Measurements from ENCODE around the gene FBXO45. TPM values are rescaled to one million over a fixed set of nuclear protein-coding genes. Genes with fewer than 3 reads are reported as not detected.
A peak's percentile ranks its signal among the peaks of the same experiment; 100 is the strongest.
"Not testable (repeated sequence)": the region's sequence is repeated elsewhere in the genome, so short reads cannot be mapped to it uniquely, and the experiment has no call there.

The FBXO45 gene
- total RNA-seq, 2 donors from 2014 or later: 7.9 to 8.4 TPM

- intact Hi-C loops (cut with DNase I): no loop called here
- DNase-seq (no peak), ATAC-seq (no peak)
These were observed 14.9 kb upstream of the FBXO45 start for GRCh38 chr3:196553551-196553950.

- intact Hi-C loops (cut with DNase I): no loop called here
- DNase-seq: no peak
- no peak for ATAC-seq
These were observed 14.3 kb upstream of the FBXO45 start for GRCh38 chr3:196554205-196554604.

- ATAC-seq (no peak), DNase-seq (no peak)
- intact Hi-C loops (cut with DNase I): no loop called here
These were observed 13.2 kb upstream of the FBXO45 start for GRCh38 chr3:196555295-196555694.

DNA sequence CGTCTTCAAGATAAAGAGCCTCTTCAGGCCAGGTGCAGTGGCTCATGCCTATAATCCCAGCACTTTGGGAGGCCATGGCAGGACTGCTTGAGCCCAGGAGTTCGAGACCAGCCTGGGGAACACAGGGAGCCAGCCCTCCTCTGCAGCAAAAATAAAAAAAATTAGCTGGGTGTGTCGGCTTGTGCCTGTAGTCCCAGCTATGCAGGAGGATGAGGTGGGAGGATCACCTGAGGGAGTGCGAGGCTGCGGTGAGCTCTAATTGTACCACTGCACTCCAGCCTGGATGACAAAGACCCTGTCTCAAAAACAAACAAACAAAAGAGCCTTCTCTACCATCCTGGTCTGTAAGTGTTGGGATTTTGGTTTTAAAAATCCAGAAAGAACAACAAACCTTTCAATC lies 11.2 kb upstream of the FBXO45 start:
- no peak for ATAC-seq
- intact Hi-C loops (cut with DNase I): no loop called here

DNA sequence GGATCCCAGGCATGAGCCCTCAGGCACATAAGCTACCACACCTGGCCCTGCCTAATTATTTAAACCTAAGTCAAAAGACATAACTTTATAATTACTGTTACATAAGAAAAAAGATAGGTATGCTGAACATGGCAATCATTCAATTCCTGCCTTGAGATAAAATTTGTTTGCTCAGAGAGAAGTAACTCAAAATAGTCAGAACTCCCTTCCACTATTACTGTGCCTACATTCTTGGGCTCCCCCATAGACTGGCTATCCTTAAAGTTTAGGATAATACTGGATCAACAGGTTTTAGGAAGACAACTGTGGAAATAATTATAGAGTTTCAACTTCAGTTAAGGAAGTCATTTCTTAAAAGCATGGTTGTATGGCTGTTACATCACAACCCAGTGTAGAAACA lies 10.0 kb upstream of the FBXO45 start:
- ATAC-seq: no peak
- intact Hi-C loops (cut with DNase I): no loop called here
- no peak for DNase-seq

More for the DNA sequence above, 11.2 kb upstream of the FBXO45 start:
- no peak for DNase-seq

DNA sequence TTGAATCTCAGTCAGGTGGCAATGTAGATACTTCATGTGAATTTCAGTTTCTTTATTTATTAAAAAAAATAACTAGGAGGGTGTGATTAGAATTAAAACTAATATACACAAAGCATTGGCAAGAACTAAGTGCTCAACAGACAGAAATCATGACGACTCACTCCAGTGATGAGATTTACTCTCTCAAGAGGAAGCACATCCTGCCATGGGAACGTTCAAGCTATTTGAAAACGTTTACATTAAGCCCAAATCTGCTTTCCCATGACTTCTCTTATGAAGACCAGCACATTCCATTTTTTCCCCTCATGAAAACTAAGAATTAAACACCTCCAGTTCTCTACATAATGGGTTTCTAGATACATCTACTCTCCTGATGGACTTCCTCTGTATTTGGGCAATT lies 8.6 kb upstream of the FBXO45 start:
- ATAC-seq (no peak), DNase-seq (no peak)
- intact Hi-C loops (cut with DNase I): no loop called here

DNA sequence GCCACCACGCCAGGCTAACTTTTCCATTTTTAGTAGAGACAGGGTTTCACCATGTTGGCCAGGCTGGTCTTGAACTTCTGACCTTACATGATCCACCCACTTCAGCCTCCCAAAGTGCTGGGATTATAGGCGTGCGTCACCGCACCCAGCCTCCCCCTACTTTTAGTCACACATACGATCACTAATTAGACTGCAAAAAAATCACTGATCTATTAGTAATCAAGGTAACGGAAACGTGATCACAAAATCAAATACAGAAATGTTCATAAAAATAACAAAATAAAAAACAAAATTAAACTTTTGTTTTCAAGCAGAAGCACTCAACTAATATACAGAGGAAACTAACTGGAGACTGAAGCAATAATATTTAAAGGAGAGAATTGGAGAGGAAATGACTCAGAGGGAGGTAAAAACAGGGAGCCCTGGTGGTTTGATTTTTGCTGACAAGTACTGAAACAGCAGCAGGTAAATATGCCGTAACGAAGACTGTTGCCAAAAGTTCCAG lies 4.7 kb upstream of the FBXO45 start:
- ATAC-seq (no peak), DNase-seq (no peak)
- intact Hi-C loops (cut with DNase I): no loop called here

- DNase-seq (peak; percentile 33), ATAC-seq (no peak)
- intact Hi-C loops (cut with DNase I): loop anchor here in 1 of 2 donors (2.0 kb wide), 1 partner anchor 62 kb away; no protein-coding TSS in a partner anchor
These were observed 600 bp downstream of the FBXO45 start for GRCh38 chr3:196569003-196569516.

GRCh38 chr3:196570332-196570731 lies 1.9 kb downstream of the FBXO45 start:
- intact Hi-C loops (cut with DNase I); DNase-seq; ATAC-seq: not testable (repeated sequence)

DNA sequence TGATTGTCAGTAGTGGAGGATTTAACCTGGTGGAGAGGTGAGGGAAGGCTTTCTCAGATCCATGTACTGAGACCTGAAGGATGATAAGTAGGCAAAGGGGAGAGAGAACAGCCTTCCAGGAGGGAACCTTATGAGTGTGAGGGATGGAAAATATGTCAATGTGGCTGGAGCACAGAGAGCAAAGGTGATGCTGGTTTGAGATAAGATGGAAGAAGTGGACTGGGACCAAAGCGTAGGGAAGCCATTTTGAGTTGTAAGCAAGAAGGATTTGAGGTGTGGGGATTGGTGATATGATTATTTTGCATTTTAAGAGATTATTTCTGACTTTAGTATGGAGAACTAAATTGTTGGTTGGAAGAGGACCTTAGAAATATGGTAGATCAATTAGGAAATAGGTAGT lies 3.9 kb downstream of the FBXO45 start:
- no peak for DNase-seq
- intact Hi-C loops (cut with DNase I): no loop called here
- no peak for ATAC-seq

DNA sequence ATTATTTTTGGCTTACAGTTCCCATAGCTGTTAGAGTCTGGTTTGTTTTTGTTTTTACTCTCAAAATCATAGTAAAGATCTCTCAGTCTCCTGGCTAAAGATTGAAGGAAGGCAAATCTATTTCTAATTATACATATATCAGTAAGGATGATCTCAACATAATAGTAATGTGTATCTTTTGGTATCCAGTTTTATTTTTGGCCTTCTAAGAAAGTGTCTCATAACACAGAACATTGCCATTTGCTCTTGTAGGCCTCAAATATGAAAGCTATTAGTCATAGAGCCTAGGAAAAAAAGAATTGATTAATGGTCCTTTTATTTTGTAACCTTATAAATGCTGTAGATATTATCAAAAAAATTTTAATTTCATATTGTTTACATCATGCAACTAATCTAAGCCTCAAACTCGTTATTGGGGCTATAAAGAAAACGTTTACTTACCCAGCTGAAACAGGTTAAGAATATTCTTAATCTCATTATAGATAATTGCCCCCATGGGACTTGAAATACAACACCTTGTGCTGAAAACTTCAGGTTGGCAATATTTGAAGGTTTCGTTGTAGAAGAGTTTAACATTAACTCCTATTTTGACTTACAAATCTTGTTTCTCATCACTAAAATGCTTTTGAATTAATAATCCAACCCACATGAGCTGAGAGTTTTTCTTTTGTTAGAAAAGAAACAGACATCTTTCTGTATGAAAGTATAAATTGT lies 16.7 kb downstream of the FBXO45 start:
- no peak for DNase-seq
- intact Hi-C loops (cut with DNase I): no loop called here
- no peak for ATAC-seq

DNA sequence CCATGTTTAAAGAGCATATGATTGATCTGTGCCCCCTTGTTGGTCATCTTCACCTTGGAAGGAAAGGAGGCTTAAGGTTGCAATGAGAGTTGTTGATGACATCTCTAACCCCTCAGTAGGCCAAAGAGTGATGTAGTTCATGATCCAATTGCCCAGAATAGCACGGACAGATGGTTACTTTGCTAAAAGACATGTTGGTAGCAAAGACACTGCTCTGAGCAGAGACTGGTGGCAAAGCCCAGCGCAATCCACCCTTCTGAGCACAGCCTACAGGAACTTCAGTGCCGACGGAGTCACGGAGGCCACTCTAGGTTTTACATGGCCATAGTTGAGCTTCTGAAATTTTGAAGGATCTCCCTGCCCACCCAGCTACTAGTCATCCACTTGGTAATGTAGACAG lies 21.8 kb downstream of the FBXO45 start:
- ATAC-seq (no peak), DNase-seq (no peak)
- intact Hi-C loops (cut with DNase I): no loop called here

GRCh38 chr3:196596355-196596754 lies 27.9 kb downstream of the FBXO45 start:
- intact Hi-C loops (cut with DNase I): no loop called here
- DNase-seq (no peak), ATAC-seq (no peak)

DNA sequence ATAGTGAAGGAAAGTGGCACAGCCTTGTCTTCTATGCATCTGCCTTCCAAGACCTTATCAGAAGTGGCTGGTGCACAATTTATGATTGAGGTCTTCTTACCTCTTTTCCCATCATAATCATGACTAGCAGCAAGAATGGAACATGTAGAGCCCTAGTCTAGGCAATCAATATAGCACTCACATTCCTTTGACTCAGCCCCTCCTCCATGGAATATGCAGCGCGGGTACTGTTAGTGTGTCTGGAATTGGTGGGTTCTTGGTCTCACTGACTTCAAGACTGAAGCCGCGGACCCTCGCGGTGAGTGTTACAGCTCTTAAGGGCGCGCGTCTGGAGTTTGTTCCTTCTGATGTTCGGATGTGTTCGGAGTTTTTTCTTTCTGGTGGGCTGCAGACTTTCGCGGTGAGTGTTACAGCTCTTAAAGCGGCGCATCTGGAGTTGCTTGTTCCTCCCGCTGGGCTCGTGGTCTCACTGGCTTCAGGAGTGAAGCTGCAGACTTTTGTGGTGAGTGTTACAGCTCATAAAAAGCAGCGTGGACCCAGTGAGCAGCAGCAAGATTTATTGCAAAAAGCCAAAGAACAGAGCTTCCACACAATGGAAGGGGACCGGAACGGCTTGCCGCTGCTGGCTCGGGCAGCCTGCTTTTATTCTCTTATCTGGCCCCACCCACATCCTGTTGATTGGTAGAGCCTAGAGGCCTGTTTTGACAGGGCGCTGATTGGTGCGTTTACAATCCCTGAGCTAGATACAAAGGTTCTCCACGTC lies 29.7 kb downstream of the FBXO45 start:
- intact Hi-C loops (cut with DNase I); ATAC-seq; DNase-seq: not testable (repeated sequence)

GRCh38 chr3:196599734-196600128 lies 31.3 kb downstream of the FBXO45 start:
- intact Hi-C loops (cut with DNase I): no loop called here
- ATAC-seq (no peak), DNase-seq (no peak)

DNA sequence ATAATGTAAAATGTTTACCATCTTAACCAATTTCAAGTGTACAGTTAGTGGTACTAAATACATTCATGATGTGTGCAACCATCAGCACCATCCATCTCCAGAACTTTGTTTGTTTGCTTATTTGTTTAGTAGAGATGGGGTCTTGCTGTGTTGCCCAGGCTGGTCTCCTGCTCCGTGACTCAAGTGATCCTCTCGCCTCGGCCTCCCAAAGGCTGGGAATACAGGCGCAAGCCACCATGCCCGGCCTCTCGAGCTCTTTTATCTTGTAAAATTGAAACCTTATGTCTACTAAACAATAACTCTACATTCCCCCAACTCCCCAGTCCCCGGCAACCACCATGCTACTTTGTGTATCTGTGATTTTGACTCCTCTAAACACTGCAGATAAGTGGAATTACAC lies 31.9 kb downstream of the FBXO45 start:
- DNase-seq (no peak), ATAC-seq (no peak)
- intact Hi-C loops (cut with DNase I): no loop called here

- ATAC-seq: no peak
- no peak for DNase-seq
- intact Hi-C loops (cut with DNase I): no loop called here
These were observed 34.2 kb downstream of the FBXO45 start for GRCh38 chr3:196602673-196603072.

GRCh38 chr3:196603683-196604082 lies 35.2 kb downstream of the FBXO45 start:
- intact Hi-C loops (cut with DNase I): no loop called here
- ATAC-seq (no peak), DNase-seq (no peak)

- ATAC-seq (no peak), DNase-seq (no peak)
- intact Hi-C loops (cut with DNase I): no loop called here
These were observed 36.1 kb downstream of the FBXO45 start for GRCh38 chr3:196604548-196604947.

- intact Hi-C loops (cut with DNase I): loop anchor here in 1 of 2 donors (1.0 to 5.0 kb wide), 2 partner anchors 77 to 364 kb away; no protein-coding TSS in a partner anchor
These were observed 40.2 kb downstream of the FBXO45 start for GRCh38 chr3:196608693-196609092.

More at GRCh38 chr3:196608693-196609092, 40.2 kb downstream of the FBXO45 start:
- no peak for DNase-seq
- ATAC-seq: no peak
